Caco-2 (cell line): ENCODE data around the gene CACNA1S. TPM values are rescaled to one million over a fixed set of nuclear protein-coding genes. Genes with fewer than 3 reads are reported as not detected.

Experiments
- BruUV-seq: library from RNA; stranded (reverse); fragments of 400-500 nt; replicated peaks from 2 replicates; lab custom pipeline; 2021; lab: Mats Ljungman, UMichigan
- CTCF ChIA-PET: fragments of 300-600 bp; sonication (Branson Sonifier 250); formaldehyde crosslinking; loops from one replicate; lab custom pipeline; 2022; ENCODE audit warnings: antibody characterized with exemption; lab: Charles Lee
- POLR2A ChIA-PET: fragments of 300-600 bp; sonication (Branson Sonifier 250); formaldehyde crosslinking; loops from one replicate; lab custom pipeline; 2022; ENCODE audit warnings: antibody characterized with exemption; lab: Charles Lee
- DNase-seq, 2 experiments: peaks; one replicate each; pipeline versions ENCODE4 v3.0.0 to v3.0.0-alpha.2; 2020 to 2022
- H3K27me3 ChIP-seq: replicated peaks from 2 replicates; pipeline ENCODE4 v1.6.0; 2011; ENCODE audit warnings: low read length; ENCODE audit not compliant: control insufficient read depth, insufficient read depth
- H3K36me3 ChIP-seq: 2 replicates; pipeline ENCODE4 v1.5.1; 2011; ENCODE audit warnings: low read length; ENCODE audit not compliant: control insufficient read depth, insufficient read depth
- H3K4me1 ChIP-seq: fragments of 250-450 bp; sonication (Bioruptor Pico); 2 replicates; pipeline ENCODE4 v1.5.1; 2020; ENCODE audit warnings: mild to moderate bottlenecking
- H3K4me3 ChIP-seq: 2 replicates; pipeline ENCODE4 v1.5.1; 2011; ENCODE audit warnings: low read depth, mild to moderate bottlenecking, control low read depth, low read length
- H3K9me3 ChIP-seq: fragments of 250-450 bp; sonication (Bioruptor Pico); 2 replicates; pipeline ENCODE4 v1.5.1; 2020; ENCODE audit warnings: mild to moderate bottlenecking, moderate library complexity
- H3K27ac Mint-ChIP-seq: one replicate; pipeline ENCODE4 v1.8.0; 2022; ENCODE audit warnings: mixed read lengths; ENCODE audit not compliant: unreplicated experiment
- H3K27me3 Mint-ChIP-seq: one replicate; pipeline ENCODE4 v1.8.0; 2022; ENCODE audit warnings: mixed read lengths; ENCODE audit not compliant: insufficient read depth, unreplicated experiment
- H3K36me3 Mint-ChIP-seq: one replicate; pipeline ENCODE4 v1.8.0; 2022; ENCODE audit warnings: mild to moderate bottlenecking, mixed read lengths; ENCODE audit not compliant: insufficient read depth, unreplicated experiment
- H3K4me1 Mint-ChIP-seq: one replicate; pipeline ENCODE4 v1.8.0; 2022; ENCODE audit warnings: low read depth, mixed read lengths; ENCODE audit not compliant: unreplicated experiment
- H3K4me3 Mint-ChIP-seq: one replicate; pipeline ENCODE4 v1.8.0; 2022; ENCODE audit warnings: mild to moderate bottlenecking, moderate library complexity, mixed read lengths; ENCODE audit not compliant: unreplicated experiment
- H3K9me3 Mint-ChIP-seq: one replicate; pipeline ENCODE4 v1.8.0; 2022; ENCODE audit warnings: mixed read lengths; ENCODE audit not compliant: unreplicated experiment
- intact Hi-C: fragments of 100-400 bp; cut with micrococcal nuclease; formaldehyde crosslinking; loops from one replicate; pipeline ENCODE4 v1.10.0; 2022; ENCODE audit not compliant: unreplicated experiment
- total RNA-seq: library from RNA; stranded (reverse); gene quantifications from 2 replicates; pipeline ENCODE4 v1.2.3, GENCODE V29; 2022
- TF ChIP-seq, protein P1 (sequence below), 2 experiments: fragments of 200-600 bp in 1 of 2; IDR thresholded peaks; 1 replicate in 1 of 2; 2 replicates in 1 of 2; pipeline versions ENCODE4 v1.5.1 to v1.8.0; 2011 to 2022; ENCODE audit warnings: antibody characterized with exemption in 1 of 2, control low read depth in 1 of 2, inconsistent platforms in 1 of 2, low read depth in 1 of 2, low read length in 1 of 2, mild to moderate bottlenecking in 1 of 2, moderate library complexity in 1 of 2; ENCODE audit not compliant: insufficient read depth in 1 of 2, severe bottlenecking in 1 of 2, unreplicated experiment in 1 of 2

The CACNA1S gene
- total RNA-seq, 1 experiment from 2014 or later: 0.07 TPM

DNA sequence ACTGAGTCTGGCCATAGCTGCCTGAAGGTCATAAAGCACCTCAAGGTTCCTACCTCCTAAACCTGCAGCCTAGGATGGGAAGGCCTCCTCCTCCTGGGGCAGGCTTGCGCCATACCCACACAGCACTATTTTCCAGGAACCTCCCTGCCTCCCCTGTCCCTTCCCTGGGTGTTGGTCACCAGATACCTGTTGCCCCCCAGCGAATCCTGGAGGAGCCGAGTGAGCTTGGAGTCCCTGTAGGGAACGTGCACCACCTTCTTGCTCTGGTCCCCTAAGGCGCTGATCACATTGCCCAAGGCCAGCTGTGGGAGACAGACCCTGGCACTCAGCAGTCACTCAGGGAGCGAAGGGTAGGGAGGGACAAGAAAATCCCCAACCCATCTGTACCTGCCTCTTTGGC, 108.1 kb downstream of the CACNA1S start:
- no peaks in the 10 kb centered on the region for H3K9me3 ChIP-seq
- DNase-seq: no peak
- no peaks in the 10 kb centered on the region for H3K36me3 ChIP-seq
- no peak overlapping the region for H3K4me3 ChIP-seq
- Mint-ChIP-seq H3K27ac (no peak overlapping the region), H3K4me1 (no peaks in the 10 kb centered on the region), H3K36me3 (no peaks in the 10 kb centered on the region), H3K4me3 (no peak overlapping the region), H3K9me3 (no peaks in the 10 kb centered on the region), H3K27me3 (no peaks in the 10 kb centered on the region)
- no peaks in the 10 kb centered on the region for H3K27me3 ChIP-seq
- TF ChIP-seq, protein P1, sequence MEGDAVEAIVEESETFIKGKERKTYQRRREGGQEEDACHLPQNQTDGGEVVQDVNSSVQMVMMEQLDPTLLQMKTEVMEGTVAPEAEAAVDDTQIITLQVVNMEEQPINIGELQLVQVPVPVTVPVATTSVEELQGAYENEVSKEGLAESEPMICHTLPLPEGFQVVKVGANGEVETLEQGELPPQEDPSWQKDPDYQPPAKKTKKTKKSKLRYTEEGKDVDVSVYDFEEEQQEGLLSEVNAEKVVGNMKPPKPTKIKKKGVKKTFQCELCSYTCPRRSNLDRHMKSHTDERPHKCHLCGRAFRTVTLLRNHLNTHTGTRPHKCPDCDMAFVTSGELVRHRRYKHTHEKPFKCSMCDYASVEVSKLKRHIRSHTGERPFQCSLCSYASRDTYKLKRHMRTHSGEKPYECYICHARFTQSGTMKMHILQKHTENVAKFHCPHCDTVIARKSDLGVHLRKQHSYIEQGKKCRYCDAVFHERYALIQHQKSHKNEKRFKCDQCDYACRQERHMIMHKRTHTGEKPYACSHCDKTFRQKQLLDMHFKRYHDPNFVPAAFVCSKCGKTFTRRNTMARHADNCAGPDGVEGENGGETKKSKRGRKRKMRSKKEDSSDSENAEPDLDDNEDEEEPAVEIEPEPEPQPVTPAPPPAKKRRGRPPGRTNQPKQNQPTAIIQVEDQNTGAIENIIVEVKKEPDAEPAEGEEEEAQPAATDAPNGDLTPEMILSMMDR (IDR thresholded peaks at IDR 0.05; ENCODE audit: insufficient read depth in 1 of 2, low read depth in 1 of 2, low read length in 1 of 2, severe bottlenecking in 1 of 2, unreplicated experiment in 1 of 2): no peak
- intact Hi-C loops: no loop called here
- ChIA-PET POLR2A (no interaction called here), CTCF (interaction anchor here (1.7 kb wide), 1 partner anchor 32 kb away, joined by 4 read pairs; no protein-coding TSS in a partner anchor)
- BruUV-seq: no TSS peak
- no peaks in the 10 kb centered on the region for H3K4me1 ChIP-seq

DNA sequence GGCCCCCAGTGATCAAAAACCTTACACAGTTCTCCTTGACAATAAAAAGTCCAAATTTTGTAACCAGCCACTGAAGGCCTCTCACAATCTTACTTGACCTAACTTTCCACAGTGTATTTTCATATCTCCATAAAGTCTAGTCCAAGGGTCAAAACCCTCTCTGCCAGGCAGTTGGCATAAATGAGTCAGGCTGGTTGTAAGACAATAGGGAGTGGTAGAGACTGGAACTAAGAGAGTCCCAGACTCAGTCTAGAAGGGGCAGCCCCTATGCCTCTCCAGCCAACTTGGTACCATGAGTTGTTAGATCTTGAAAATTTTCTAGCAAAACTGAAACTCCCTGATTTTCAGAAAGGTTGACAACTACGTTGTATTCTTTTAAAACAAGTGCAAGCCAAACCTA, 109.7 kb downstream of the CACNA1S start:
- intact Hi-C loops: no loop called here
- Mint-ChIP-seq H3K36me3 (no peaks in the 10 kb centered on the region), H3K27ac (no peak overlapping the region), H3K4me3 (no peak overlapping the region), H3K4me1 (no peaks in the 10 kb centered on the region), H3K9me3 (no peaks in the 10 kb centered on the region), H3K27me3 (no peaks in the 10 kb centered on the region)
- no peaks in the 10 kb centered on the region for H3K36me3 ChIP-seq
- TF ChIP-seq, protein P1 (IDR thresholded peaks at IDR 0.05; ENCODE audit: insufficient read depth in 1 of 2, low read depth in 1 of 2, low read length in 1 of 2, severe bottlenecking in 1 of 2, unreplicated experiment in 1 of 2): no peak
- no peaks in the 10 kb centered on the region for H3K27me3 ChIP-seq
- DNase-seq: no peak
- ChIA-PET CTCF (no interaction called here), POLR2A (no interaction called here)
- no peaks in the 10 kb centered on the region for H3K9me3 ChIP-seq
- no peaks in the 10 kb centered on the region for H3K4me1 ChIP-seq
- BruUV-seq: no TSS peak
- no peak overlapping the region for H3K4me3 ChIP-seq

DNA sequence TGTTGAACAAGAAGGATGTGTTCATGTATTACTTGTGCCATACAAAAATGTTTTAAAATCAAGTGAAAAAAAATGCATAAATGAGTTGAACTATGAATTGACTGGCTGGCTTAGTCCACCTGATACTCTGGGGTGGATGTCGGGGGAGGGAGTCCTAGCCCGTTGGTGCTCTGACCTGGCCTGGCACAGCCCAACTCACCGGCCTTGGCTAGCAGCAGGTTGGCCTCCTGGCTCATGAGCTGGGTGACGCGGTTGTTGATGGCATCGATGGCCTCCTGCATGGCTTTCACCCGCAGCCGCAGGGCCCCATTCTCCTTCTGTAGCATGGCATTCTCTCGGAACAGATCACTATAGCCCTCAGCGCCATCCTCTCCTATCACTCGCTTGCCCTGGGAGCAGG, 110.3 kb downstream of the CACNA1S start:
- Mint-ChIP-seq H3K36me3 (no peaks in the 10 kb centered on the region), H3K4me1 (no peaks in the 10 kb centered on the region), H3K4me3 (no peak overlapping the region), H3K27me3 (no peaks in the 10 kb centered on the region), H3K9me3 (no peaks in the 10 kb centered on the region), H3K27ac (no peak overlapping the region)
- Histone ChIP-seq H3K9me3 (no peaks in the 10 kb centered on the region), H3K27me3 (no peaks in the 10 kb centered on the region), H3K36me3 (no peaks in the 10 kb centered on the region), H3K4me3 (no peak overlapping the region), H3K4me1 (no peaks in the 10 kb centered on the region)
- no peak for DNase-seq
- intact Hi-C loops: no loop called here
- TF ChIP-seq, protein P1 (IDR thresholded peaks at IDR 0.05; ENCODE audit: insufficient read depth in 1 of 2, low read depth in 1 of 2, low read length in 1 of 2, severe bottlenecking in 1 of 2, unreplicated experiment in 1 of 2): no peak
- no TSS peak for BruUV-seq
- ChIA-PET CTCF (no interaction called here), POLR2A (no interaction called here)
